Activated T-cell treated with anti-CD3 and anti-CD28 coated beads, Interleukin-2, amount 50 U/mL, for 72 hours (primary cell): ENCODE measurements around the gene PPP2R1B. TPM values are rescaled to one million over a fixed set of nuclear protein-coding genes. Genes with fewer than 3 reads are reported as not detected.

Experiments
- ATAC-seq, 2 donors: fragments of 150-1000 bp; cut with Tn5 transposase; replicated peaks in 1 of 2; 2 replicates each; pipeline ENCODE4 v1.10.0; 2021; ENCODE audit warnings: moderate library complexity in 2 of 2, mild to moderate bottlenecking in 1 of 2
- DNase-seq, 2 donors: peaks; one replicate each; pipeline ENCODE4 v3.0.0; 2021 to 2022; ENCODE audit warnings: mixed read lengths in 1 of 2
- H3K27ac Mint-ChIP-seq: one replicate; pipeline ENCODE4 v1.8.0; 2022; ENCODE audit warnings: mild to moderate bottlenecking, moderate library complexity, mixed read lengths
- H3K27me3 Mint-ChIP-seq: one replicate; pipeline ENCODE4 v1.8.0; 2022; ENCODE audit warnings: low read depth, mixed read lengths
- H3K36me3 Mint-ChIP-seq, 2 donors: one replicate each; pipeline ENCODE4 v1.8.0; 2022; ENCODE audit warnings: mixed read lengths in 2 of 2, mild to moderate bottlenecking in 1 of 2; ENCODE audit not compliant: insufficient read depth in 2 of 2
- H3K4me1 Mint-ChIP-seq: one replicate; pipeline ENCODE4 v1.8.0; 2022; ENCODE audit warnings: low read depth, mixed read lengths
- H3K4me3 Mint-ChIP-seq, 2 donors: one replicate each; pipeline ENCODE4 v1.8.0; 2022; ENCODE audit warnings: mild to moderate bottlenecking in 2 of 2, mixed read lengths in 2 of 2, moderate library complexity in 2 of 2
- H3K9me3 Mint-ChIP-seq, 2 donors: one replicate each; pipeline ENCODE4 v1.8.0; 2022; ENCODE audit warnings: mixed read lengths in 2 of 2
- total RNA-seq, 2 donors: library from RNA; stranded (reverse); gene quantifications; one replicate each; pipeline ENCODE4 v1.2.3, GENCODE V29; 2022

Gene PPP2R1B
- total RNA-seq, 2 donors from 2014 or later = 29.6 to 34.7 TPM

- Mint-ChIP-seq H3K27ac (peak overlapping the region; percentile 27), H3K36me3 (peaks cover 0 to 2% of the 10 kb centered on the region in 2 donors), H3K4me1 (no peaks in the 10 kb centered on the region), H3K27me3 (no peaks in the 10 kb centered on the region), H3K4me3 (no peak overlapping the region), H3K9me3 (no peaks in the 10 kb centered on the region)
- no peak for DNase-seq
- ATAC-seq = no peak
These were observed 30.7 kb downstream of the PPP2R1B start for GRCh38 chr11:111735262-111736116.

GRCh38 chr11:111734954-111735261 is 31.3 kb downstream of the PPP2R1B start:
- no peaks in the 10 kb centered on the region for H3K9me3 Mint-ChIP-seq
- H3K4me3 Mint-ChIP-seq = no peak overlapping the region
- ATAC-seq (no peak), DNase-seq (no peak)
- peaks cover 0 to 2% of the 10 kb centered on the region in 2 donors for H3K36me3 Mint-ChIP-seq
- no peaks in the 10 kb centered on the region for H3K27me3 Mint-ChIP-seq
- no peak overlapping the region for H3K27ac Mint-ChIP-seq
- H3K4me1 Mint-ChIP-seq = no peaks in the 10 kb centered on the region

- Mint-ChIP-seq H3K9me3 (no peaks in the 10 kb centered on the region), H3K27me3 (no peaks in the 10 kb centered on the region), H3K4me3 (no peak overlapping the region), H3K36me3 (no peaks in the 10 kb centered on the region), H3K4me1 (no peaks in the 10 kb centered on the region), H3K27ac (no peak overlapping the region)
- no peak for ATAC-seq
- DNase-seq = no peak
These were observed 31.9 kb downstream of the PPP2R1B start for GRCh38 chr11:111734101-111734953.

- H3K9me3 Mint-ChIP-seq = no peaks in the 10 kb centered on the region
- DNase-seq = no peak
- H3K4me3 Mint-ChIP-seq = no peak overlapping the region
- H3K4me1 Mint-ChIP-seq = no peaks in the 10 kb centered on the region
- ATAC-seq = no peak
- no peaks in the 10 kb centered on the region for H3K27me3 Mint-ChIP-seq
- no peak overlapping the region for H3K27ac Mint-ChIP-seq
- no peaks in the 10 kb centered on the region for H3K36me3 Mint-ChIP-seq
These were observed 32.5 kb downstream of the PPP2R1B start for GRCh38 chr11:111733611-111734088.

GRCh38 chr11:111733016-111733415 is 33.2 kb downstream of the PPP2R1B start:
- no peaks in the 10 kb centered on the region for H3K27me3 Mint-ChIP-seq
- H3K36me3 Mint-ChIP-seq = no peaks in the 10 kb centered on the region
- H3K27ac Mint-ChIP-seq = no peak overlapping the region
- no peaks in the 10 kb centered on the region for H3K4me1 Mint-ChIP-seq
- no peak for DNase-seq
- H3K9me3 Mint-ChIP-seq = no peaks in the 10 kb centered on the region
- H3K4me3 Mint-ChIP-seq = no peak overlapping the region
- no peak for ATAC-seq

- H3K9me3 Mint-ChIP-seq = no peaks in the 10 kb centered on the region
- H3K27ac Mint-ChIP-seq = no peak overlapping the region
- no peaks in the 10 kb centered on the region for H3K4me1 Mint-ChIP-seq
- no peaks in the 10 kb centered on the region for H3K27me3 Mint-ChIP-seq
- ATAC-seq (no peak), DNase-seq (no peak)
- no peaks in the 10 kb centered on the region for H3K36me3 Mint-ChIP-seq
- H3K4me3 Mint-ChIP-seq = no peak overlapping the region
These were observed 34.4 kb downstream of the PPP2R1B start for GRCh38 chr11:111731821-111732220.

- Mint-ChIP-seq H3K27me3 (no peaks in the 10 kb centered on the region), H3K27ac (no peak overlapping the region), H3K4me1 (no peaks in the 10 kb centered on the region), H3K9me3 (no peaks in the 10 kb centered on the region), H3K4me3 (no peak overlapping the region), H3K36me3 (no peaks in the 10 kb centered on the region)
- ATAC-seq (no peak), DNase-seq (no peak)
These were observed 35.2 kb downstream of the PPP2R1B start for GRCh38 chr11:111730871-111731591.

- Mint-ChIP-seq H3K4me3 (no peak overlapping the region), H3K36me3 (peaks cover 0 to 2% of the 10 kb centered on the region in 2 donors), H3K27ac (no peak overlapping the region), H3K27me3 (no peaks in the 10 kb centered on the region), H3K4me1 (no peaks in the 10 kb centered on the region), H3K9me3 (no peaks in the 10 kb centered on the region)
- no peak for ATAC-seq
- DNase-seq = no peak
These were observed 36.3 kb downstream of the PPP2R1B start for GRCh38 chr11:111729831-111730311.

- no peak for ATAC-seq
- no peaks in the 10 kb centered on the region for H3K4me1 Mint-ChIP-seq
- peaks cover 0 to 2% of the 10 kb centered on the region in 2 donors for H3K36me3 Mint-ChIP-seq
- no peak for DNase-seq
- no peaks in the 10 kb centered on the region for H3K27me3 Mint-ChIP-seq
- no peak overlapping the region for H3K4me3 Mint-ChIP-seq
- H3K27ac Mint-ChIP-seq = no peak overlapping the region
- H3K9me3 Mint-ChIP-seq = no peaks in the 10 kb centered on the region
These were observed 36.9 kb downstream of the PPP2R1B start for GRCh38 chr11:111729071-111729830.

- H3K4me1 Mint-ChIP-seq = no peaks in the 10 kb centered on the region
- DNase-seq = no peak
- no peaks in the 10 kb centered on the region for H3K27me3 Mint-ChIP-seq
- H3K9me3 Mint-ChIP-seq = no peaks in the 10 kb centered on the region
- no peak overlapping the region for H3K4me3 Mint-ChIP-seq
- no peak overlapping the region for H3K27ac Mint-ChIP-seq
- ATAC-seq = no peak
- H3K36me3 Mint-ChIP-seq = peaks cover 0 to 2% of the 10 kb centered on the region in 2 donors
These were observed 38.8 kb downstream of the PPP2R1B start for GRCh38 chr11:111727431-111727830.

GRCh38 chr11:111726301-111726713 is 39.9 kb downstream of the PPP2R1B start:
- no peak for ATAC-seq

GRCh38 chr11:111725621-111726020 is 40.6 kb downstream of the PPP2R1B start:
- Mint-ChIP-seq H3K4me3 (no peak overlapping the region), H3K9me3 (no peaks in the 10 kb centered on the region), H3K4me1 (no peaks in the 10 kb centered on the region), H3K36me3 (peaks cover 2 to 4% of the 10 kb centered on the region in 2 donors), H3K27ac (no peak overlapping the region), H3K27me3 (no peaks in the 10 kb centered on the region)
- DNase-seq = no peak
- no peak for ATAC-seq

More at GRCh38 chr11:111726301-111726713, 39.9 kb downstream of the PPP2R1B start:
- H3K27ac Mint-ChIP-seq = no peak overlapping the region
- H3K36me3 Mint-ChIP-seq = peaks cover 0 to 2% of the 10 kb centered on the region in 2 donors
- H3K4me3 Mint-ChIP-seq = no peak overlapping the region
- H3K27me3 Mint-ChIP-seq = no peaks in the 10 kb centered on the region
- H3K9me3 Mint-ChIP-seq = no peaks in the 10 kb centered on the region
- no peaks in the 10 kb centered on the region for H3K4me1 Mint-ChIP-seq
- DNase-seq = no peak
